ENCODE measurements around the gene NCAPH2. TPM values are rescaled to one million over a fixed set of nuclear protein-coding genes. Genes with fewer than 3 reads are reported as not detected.
"Not testable (repeated sequence)": the region's sequence is repeated elsewhere in the genome, so short reads cannot be mapped to it uniquely, and the experiment has no call there.

The NCAPH2 gene
- total RNA-seq, 1 experiment from 2014 or later: 80.3 TPM

GRCh38 chr22:50508897-50509296 lies 873 bp downstream of the NCAPH2 start:
- in situ Hi-C loops (cut with HindIII; ENCODE audit: low sequenced_read_pairs): no loop called here
- no peak for DNase-seq (ENCODE audit: low spot score)

GRCh38 chr22:50513175-50513574 lies 5.2 kb downstream of the NCAPH2 start:
- DNase-seq (ENCODE audit: low spot score): no peak
- in situ Hi-C loops (cut with HindIII; ENCODE audit: low sequenced_read_pairs): no loop called here

GRCh38 chr22:50516068-50516467 lies 8.0 kb downstream of the NCAPH2 start:
- no peak for DNase-seq (ENCODE audit: low spot score)
- in situ Hi-C loops (cut with HindIII; ENCODE audit: low sequenced_read_pairs): no loop called here

- no peak for DNase-seq (ENCODE audit: low spot score)
- in situ Hi-C loops (cut with HindIII; ENCODE audit: low sequenced_read_pairs): no loop called here
Measured at GRCh38 chr22:50516891-50517290, 8.9 kb downstream of the NCAPH2 start.

GRCh38 chr22:50517495-50518260 lies 9.7 kb downstream of the NCAPH2 start:
- in situ Hi-C loops (cut with HindIII; ENCODE audit: low sequenced_read_pairs): no loop called here
- no peak for DNase-seq (ENCODE audit: low spot score)

- no peak for DNase-seq (ENCODE audit: low spot score)
- in situ Hi-C loops (cut with HindIII; ENCODE audit: low sequenced_read_pairs): no loop called here
Measured at GRCh38 chr22:50518606-50519005, 10.6 kb downstream of the NCAPH2 start.

- in situ Hi-C loops (cut with HindIII; ENCODE audit: low sequenced_read_pairs): no loop called here
- DNase-seq (ENCODE audit: low spot score): no peak
Measured at GRCh38 chr22:50519151-50519550, 11.1 kb downstream of the NCAPH2 start.

GRCh38 chr22:50520184-50520583 lies 12.2 kb downstream of the NCAPH2 start:
- in situ Hi-C loops (cut with HindIII; ENCODE audit: low sequenced_read_pairs): not testable (repeated sequence)

GRCh38 chr22:50520826-50521453 lies 12.9 kb downstream of the NCAPH2 start:
- in situ Hi-C loops (cut with HindIII; ENCODE audit: low sequenced_read_pairs): no loop called here
- no peak for DNase-seq (ENCODE audit: low spot score)

More at GRCh38 chr22:50520184-50520583, 12.2 kb downstream of the NCAPH2 start:
- DNase-seq (ENCODE audit: low spot score): not testable (repeated sequence)

GRCh38 chr22:50521710-50522109 lies 13.7 kb downstream of the NCAPH2 start:
- DNase-seq (ENCODE audit: low spot score): no peak
- in situ Hi-C loops (cut with HindIII; ENCODE audit: low sequenced_read_pairs): no loop called here

GRCh38 chr22:50522208-50522805 lies 14.3 kb downstream of the NCAPH2 start:
- in situ Hi-C loops (cut with HindIII; ENCODE audit: low sequenced_read_pairs): no loop called here
- no peak for DNase-seq (ENCODE audit: low spot score)

GRCh38 chr22:50522806-50523438 lies 14.9 kb downstream of the NCAPH2 start:
- no peak for DNase-seq (ENCODE audit: low spot score)
- in situ Hi-C loops (cut with HindIII; ENCODE audit: low sequenced_read_pairs): no loop called here

DNA sequence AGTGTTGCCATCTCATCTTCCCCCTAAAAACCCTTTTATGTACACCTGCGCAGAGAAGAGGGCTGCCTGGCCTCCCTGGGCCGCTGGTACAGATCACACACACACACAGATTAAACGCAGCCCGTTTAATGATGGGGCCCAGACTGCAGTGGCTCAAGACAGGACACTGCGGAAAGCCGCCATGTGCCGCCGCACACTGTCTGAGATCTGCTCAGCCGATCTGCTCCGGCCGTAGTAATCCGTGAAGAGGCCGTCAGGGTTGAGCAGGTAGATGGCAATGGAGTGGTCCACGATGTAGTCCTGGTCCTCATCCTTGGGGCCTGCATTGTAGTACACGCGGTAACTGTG lies 15.4 kb downstream of the NCAPH2 start:
- DNase-seq (ENCODE audit: low spot score): no peak
- in situ Hi-C loops (cut with HindIII; ENCODE audit: low sequenced_read_pairs): no loop called here

- no peak for DNase-seq (ENCODE audit: low spot score)
- in situ Hi-C loops (cut with HindIII; ENCODE audit: low sequenced_read_pairs): no loop called here
Measured at GRCh38 chr22:50523806-50524675, 16.0 kb downstream of the NCAPH2 start.

- in situ Hi-C loops (cut with HindIII; ENCODE audit: low sequenced_read_pairs): no loop called here
- no peak for DNase-seq (ENCODE audit: low spot score)
Measured at GRCh38 chr22:50524676-50525103, 16.7 kb downstream of the NCAPH2 start.

GRCh38 chr22:50525104-50525857 lies 17.3 kb downstream of the NCAPH2 start, which contains the start of gene SCO2:
Gene SCO2 (minus strand): TSS chr22:50525598. CDS start chr22:50524411, 1,187 bp downstream.
- in situ Hi-C loops (cut with HindIII; ENCODE audit: low sequenced_read_pairs): no loop called here
- DNase-seq (ENCODE audit: low spot score): peak; percentile 93

DNA sequence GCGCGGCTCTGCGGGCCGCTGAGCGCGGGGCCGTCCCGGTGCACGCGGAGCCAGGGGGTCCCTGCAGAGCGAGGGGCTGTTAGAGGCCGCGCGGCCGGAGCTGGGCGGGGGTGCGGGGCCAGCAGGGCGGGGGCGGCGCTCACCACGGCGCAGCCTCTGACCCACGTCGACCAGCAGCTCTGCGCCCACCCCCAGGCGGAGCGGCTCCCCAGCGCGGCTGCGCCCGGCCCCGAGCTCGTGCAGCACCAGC lies 17.8 kb downstream of the NCAPH2 start:
- in situ Hi-C loops (cut with HindIII; ENCODE audit: low sequenced_read_pairs): no loop called here
- DNase-seq (ENCODE audit: low spot score): no peak

GRCh38 chr22:50526108-50526833 lies 18.2 kb downstream of the NCAPH2 start:
- peak; percentile 67 for DNase-seq (ENCODE audit: low spot score)
- in situ Hi-C loops (cut with HindIII; ENCODE audit: low sequenced_read_pairs): no loop called here

Data from G401 (cell line).